NCI-H2171 treated with DMSO at 0.1 percent for 48 hours (cell line): Measurements from ENCODE around the gene DAB1.

Experiments
- DNase-seq: peaks from one replicate; lab custom pipeline; 2025; lab: John Stamatoyannopoulos, UW

The DAB1 gene

GRCh38 chr1:57163325-57163724 lies 260.5 kb downstream of the DAB1 start:
- no peak for DNase-seq

GRCh38 chr1:57162607-57163261 lies 261.1 kb downstream of the DAB1 start:
- no peak for DNase-seq

GRCh38 chr1:57160594-57160993 lies 263.3 kb downstream of the DAB1 start:
- DNase-seq = no peak

- DNase-seq = no peak
Measured at GRCh38 chr1:57158604-57158998, 265.3 kb downstream of the DAB1 start.

GRCh38 chr1:57157818-57158603 lies 265.8 kb downstream of the DAB1 start:
- DNase-seq = no peak

GRCh38 chr1:57156907-57157306 lies 267.0 kb downstream of the DAB1 start:
- DNase-seq = no peak

- no peak for DNase-seq
Measured at GRCh38 chr1:57146100-57146499, 277.8 kb downstream of the DAB1 start.

GRCh38 chr1:57142999-57143398 lies 280.9 kb downstream of the DAB1 start:
- DNase-seq = no peak

- DNase-seq = peak; percentile 33
Measured at GRCh38 chr1:57142169-57142568, 281.7 kb downstream of the DAB1 start.

GRCh38 chr1:57138432-57139078 lies 285.3 kb downstream of the DAB1 start:
- no peak for DNase-seq

GRCh38 chr1:57137980-57138379 lies 285.9 kb downstream of the DAB1 start:
- DNase-seq = no peak

GRCh38 chr1:57134803-57135202 lies 289.1 kb downstream of the DAB1 start:
- DNase-seq = no peak

- no peak for DNase-seq
Measured at GRCh38 chr1:57133686-57134085, 290.2 kb downstream of the DAB1 start.

- DNase-seq = no peak
Measured at GRCh38 chr1:57132993-57133622, 290.8 kb downstream of the DAB1 start.

GRCh38 chr1:57131701-57132394 lies 292.0 kb downstream of the DAB1 start:
- no peak for DNase-seq

- DNase-seq = no peak
Measured at GRCh38 chr1:57131257-57131656, 292.6 kb downstream of the DAB1 start.

- no peak for DNase-seq
Measured at GRCh38 chr1:57129865-57130264, 294.0 kb downstream of the DAB1 start.

GRCh38 chr1:57127976-57128375 lies 295.9 kb downstream of the DAB1 start:
- DNase-seq = no peak

- no peak for DNase-seq
Measured at GRCh38 chr1:57124768-57125446, 299.0 kb downstream of the DAB1 start.

GRCh38 chr1:57124170-57124569 lies 299.7 kb downstream of the DAB1 start:
- DNase-seq = no peak

GRCh38 chr1:57122031-57122430 lies 301.8 kb downstream of the DAB1 start:
- DNase-seq = no peak
